ENCODE measurements around the gene LCN6. TPM values are rescaled to one million over a fixed set of nuclear protein-coding genes. Genes with fewer than 3 reads are reported as not detected.
A peak's percentile ranks its signal among the peaks of the same experiment; 100 is the strongest.
"Not testable (repeated sequence)": the region's sequence is repeated elsewhere in the genome, so short reads cannot be mapped to it uniquely, and the experiment has no call there.

The LCN6 gene
- total and polyA plus RNA-seq, 2 donors (not counting 1 experiment from before 2014, with no cell fraction given): 0.18 TPM; not detected in 1

GRCh38 chr9:136756134-136756438 lies 7.8 kb upstream of the LCN6 start:
- Mint-ChIP-seq H3K27ac (peak overlapping the region; percentile 59), H3K4me1 (peaks cover 53% of the 10 kb centered on the region), H3K9me3 (ENCODE audit: insufficient read depth) (peaks cover 5% of the 10 kb centered on the region), H3K4me3 (peak overlapping the region; percentile 81), H3K27me3 (no peaks in the 10 kb centered on the region)
- 98% methylated on average over 4 of the region's 4 CpGs for WGBS (ENCODE audit: insufficient coverage)
- no peak overlapping the region for H3K4me2 ChIP-seq (replicated peaks; ENCODE audit: low read depth, low read length, poor library complexity, severe bottlenecking)
- CTCF ChIA-PET: interaction anchor here (1.5 kb wide), 1 partner anchor 28 kb away, joined by 5 read pairs; no protein-coding TSS in a partner anchor
- no peak overlapping the region for H2AFZ ChIP-seq (ENCODE audit: insufficient read depth, low read depth, low read length, poor library complexity, severe bottlenecking)
- peaks cover 3 to 65% (median 28%) of the 10 kb centered on the region in 3 donors for H3K9me3 ChIP-seq (ENCODE audit: control extremely low read depth in 1 of 3, control insufficient read depth in 2 of 3, insufficient read depth in 1 of 3, low read length in 2 of 3)
- H3K27me3 ChIP-seq (replicated peaks in 1 of 4; ENCODE audit: control extremely low read depth in 1 of 4, control insufficient read depth in 3 of 4, insufficient read depth in 4 of 4, low read length in 3 of 4): no peaks in the 10 kb centered on the region
- DNase-seq (no peak), ATAC-seq (ENCODE audit: low read depth) (no peak)
- TF ChIP-seq CTCF (IDR thresholded peaks at IDR 0.05) (no peak), EZH2 (IDR thresholded peaks at IDR 0.05; ENCODE audit: borderline replicate concordance, insufficient read depth, low read depth, low read length, poor library complexity, severe bottlenecking) (no peak)
- H3K27ac ChIP-seq (ENCODE audit: low read length in 2 of 2): no peak overlapping the region
- peaks cover 60 to 73% of the 10 kb centered on the region in 2 donors for H3K4me1 ChIP-seq (ENCODE audit: control insufficient read depth in 2 of 2, insufficient read depth in 2 of 2, low read length in 2 of 2)
- intact Hi-C loops (cut with micrococcal nuclease): loop anchor here (10.0 kb wide), 1 partner anchor 211 kb away; the partner anchor contains the start of gene NOTCH1
- no peaks in the 10 kb centered on the region for H4K20me1 ChIP-seq (ENCODE audit: control insufficient read depth, insufficient read depth, low read length, poor library complexity, severe bottlenecking)
- peaks cover 3% of the 10 kb centered on the region for H3K79me2 ChIP-seq (ENCODE audit: control insufficient read depth, insufficient read depth, low read length)
- no peak overlapping the region for H3K9ac ChIP-seq (ENCODE audit: low read length)
- H3K36me3 ChIP-seq (replicated peaks in 1 of 2; ENCODE audit: control extremely low read depth in 1 of 2, control insufficient read depth in 1 of 2, extremely low read depth in 1 of 2, insufficient read depth in 2 of 2, low read length in 1 of 2): no peaks in the 10 kb centered on the region
- POLR2A ChIA-PET: interaction anchor here (0.6 to 6.1 kb wide), 3 partner anchors 27 to 375 kb away, joined by 3 to 83 read pairs (median 3); no protein-coding TSS in a partner anchor
- no peak overlapping the region for H3K4me3 ChIP-seq (ENCODE audit: control extremely low read depth in 1 of 5, extremely low read depth in 1 of 5, insufficient read depth in 1 of 5, low read depth in 2 of 5, low read length in 4 of 5)

GRCh38 chr9:136755302-136756133 lies 7.2 kb upstream of the LCN6 start:
- not testable (repeated sequence) for ATAC-seq (ENCODE audit: low read depth); H2AFZ ChIP-seq (ENCODE audit: insufficient read depth, low read depth, low read length, poor library complexity, severe bottlenecking); H3K27me3 ChIP-seq (replicated peaks in 1 of 4; ENCODE audit: control extremely low read depth in 1 of 4, control insufficient read depth in 3 of 4, insufficient read depth in 4 of 4, low read length in 3 of 4); H3K79me2 ChIP-seq (ENCODE audit: control insufficient read depth, insufficient read depth, low read length); H3K4me3 ChIP-seq (ENCODE audit: control extremely low read depth in 1 of 5, extremely low read depth in 1 of 5, insufficient read depth in 1 of 5, low read depth in 2 of 5, low read length in 4 of 5); H3K27me3 Mint-ChIP-seq; H3K36me3 ChIP-seq (replicated peaks in 1 of 2; ENCODE audit: control extremely low read depth in 1 of 2, control insufficient read depth in 1 of 2, extremely low read depth in 1 of 2, insufficient read depth in 2 of 2, low read length in 1 of 2); H4K20me1 ChIP-seq (ENCODE audit: control insufficient read depth, insufficient read depth, low read length, poor library complexity, severe bottlenecking); H3K9ac ChIP-seq (ENCODE audit: low read length); H3K9me3 Mint-ChIP-seq (ENCODE audit: insufficient read depth)
- Histone ChIP-seq H3K9me3 (ENCODE audit: control extremely low read depth in 1 of 3, control insufficient read depth in 2 of 3, insufficient read depth in 1 of 3, low read length in 2 of 3) (peaks cover 4 to 65% (median 29%) of the 10 kb centered on the region in 3 donors), H3K4me2 (replicated peaks; ENCODE audit: low read depth, low read length, poor library complexity, severe bottlenecking) (peak overlapping the region; percentile 60), H3K4me1 (ENCODE audit: control insufficient read depth in 2 of 2, insufficient read depth in 2 of 2, low read length in 2 of 2) (peaks cover 57 to 73% of the 10 kb centered on the region in 2 donors), H3K27ac (ENCODE audit: low read length in 2 of 2) (peak overlapping the region in 1 of 2 donors; percentile 38)
- H3K4me1 Mint-ChIP-seq: peaks cover 53% of the 10 kb centered on the region
- intact Hi-C loops (cut with micrococcal nuclease): loop anchor here (10.0 kb wide), 1 partner anchor 211 kb away; the partner anchor contains the start of gene NOTCH1
- H3K4me3 Mint-ChIP-seq: peak overlapping the region; percentile 39
- ChIA-PET POLR2A (interaction anchor here (0.6 to 6.1 kb wide), 6 partner anchors 10 to 52 kb away, joined by 3 to 83 read pairs (median 8); partner anchors contain the start of gene LCN10), CTCF (interaction anchor here (0.6 to 2.6 kb wide), 5 partner anchors 14 to 28 kb away, joined by 3 to 14 read pairs (median 3); no protein-coding TSS in a partner anchor)
- 96% methylated on average over 22 of the region's 22 CpGs for WGBS (ENCODE audit: insufficient coverage)
- peak overlapping the region; percentile 81 for H3K27ac Mint-ChIP-seq
- DNase-seq: peak; percentile 34
